GM21737 (cell line): ENCODE results near the gene RABGAP1L.
"Not testable (repeated sequence)": the region's sequence is repeated elsewhere in the genome, so short reads cannot be mapped to it uniquely, and the experiment has no call there.

ENCODE experiments used
- ATAC-seq: cut with Tn5 transposase; IDR thresholded peaks from one replicate; pipeline ENCODE4 v1.9.1; 2021; ENCODE audit warnings: mild to moderate bottlenecking, moderate library complexity; ENCODE audit not compliant: unreplicated experiment

The RABGAP1L gene

DNA sequence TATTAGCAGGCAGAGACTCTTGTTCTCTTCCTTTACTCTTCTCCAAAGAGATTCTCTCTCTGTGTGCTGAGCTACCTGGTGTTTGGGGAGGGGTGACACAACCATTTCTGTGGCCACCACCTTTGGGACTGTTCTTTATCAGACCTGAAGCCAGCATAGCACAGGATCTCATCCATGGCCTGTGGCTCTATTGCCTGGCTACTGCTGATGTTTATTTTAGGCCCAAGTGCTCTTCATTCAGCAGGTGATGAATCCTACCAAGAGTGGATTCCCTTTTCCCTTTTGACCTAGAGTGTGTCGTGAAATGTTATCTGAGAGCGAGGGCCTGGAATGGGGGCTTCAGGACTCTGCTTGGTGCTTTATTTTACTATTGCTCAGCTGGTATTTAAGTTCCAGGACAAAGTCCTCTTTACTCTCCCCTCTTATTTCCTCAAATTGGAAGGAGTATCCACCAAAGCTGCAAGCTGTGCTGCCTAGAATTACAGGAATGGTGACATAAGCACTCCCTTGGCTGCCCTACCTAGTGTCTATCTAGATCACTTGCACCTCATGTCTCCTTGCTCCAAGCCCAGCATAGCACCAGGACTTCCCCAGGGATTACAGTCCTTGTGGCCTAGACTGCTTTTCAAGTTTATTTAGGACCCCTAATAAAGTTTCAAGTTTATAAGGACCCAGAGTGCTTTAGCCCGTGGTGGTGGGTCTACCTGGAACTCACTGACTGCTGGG lies 193.7 kb downstream of the RABGAP1L start:
- no peak for ATAC-seq

DNA sequence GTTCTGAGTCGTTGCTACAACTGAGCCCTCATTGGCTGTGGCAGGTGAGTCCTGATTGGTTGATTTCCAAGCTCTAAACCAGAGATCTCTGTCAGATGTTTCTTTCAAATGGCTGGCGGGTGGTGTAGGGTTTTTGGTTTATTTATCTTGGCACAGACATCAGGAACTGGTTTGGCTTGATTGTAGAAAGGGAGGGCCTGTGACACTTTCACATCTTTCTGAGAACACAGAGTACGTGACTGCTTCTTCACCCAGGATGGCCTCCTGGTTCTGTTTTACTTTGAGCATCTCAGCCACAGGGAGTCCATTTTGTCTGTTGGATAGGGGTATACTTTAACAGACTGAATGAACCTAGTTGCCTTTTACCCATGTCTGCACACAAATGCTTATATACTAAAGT lies 199.0 kb downstream of the RABGAP1L start:
- no peak for ATAC-seq

DNA sequence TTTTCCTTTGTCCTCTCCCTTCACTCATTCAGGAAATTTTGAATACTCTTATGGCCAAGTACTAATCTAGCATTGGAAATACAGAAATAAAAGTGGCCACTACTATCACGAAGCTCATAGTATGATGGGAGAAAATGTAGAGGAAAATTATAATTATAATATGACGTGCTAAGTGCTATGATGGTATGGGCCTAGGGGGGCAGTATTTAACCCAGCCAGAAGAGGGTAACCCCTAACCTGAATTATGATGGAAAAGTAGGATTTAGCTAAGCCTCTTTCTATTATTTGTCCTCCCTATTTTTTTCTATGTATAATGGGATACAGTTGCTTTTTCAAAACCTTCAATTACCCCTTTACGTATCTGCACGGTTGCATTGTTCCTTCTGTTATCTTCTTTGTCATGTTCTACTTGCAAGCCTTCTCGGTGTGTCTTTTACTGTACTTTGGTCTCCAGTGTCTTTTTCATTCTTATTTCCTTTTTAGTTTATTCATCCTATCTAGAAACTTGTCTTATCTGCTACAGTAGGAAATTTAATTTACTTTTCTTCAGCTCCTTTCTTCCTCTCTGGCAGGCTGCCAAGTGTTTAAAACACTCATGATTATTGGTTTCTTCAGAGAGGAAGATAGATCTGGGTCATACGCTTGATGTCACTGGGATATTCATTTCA lies 199.6 kb downstream of the RABGAP1L start:
- no peak for ATAC-seq

DNA sequence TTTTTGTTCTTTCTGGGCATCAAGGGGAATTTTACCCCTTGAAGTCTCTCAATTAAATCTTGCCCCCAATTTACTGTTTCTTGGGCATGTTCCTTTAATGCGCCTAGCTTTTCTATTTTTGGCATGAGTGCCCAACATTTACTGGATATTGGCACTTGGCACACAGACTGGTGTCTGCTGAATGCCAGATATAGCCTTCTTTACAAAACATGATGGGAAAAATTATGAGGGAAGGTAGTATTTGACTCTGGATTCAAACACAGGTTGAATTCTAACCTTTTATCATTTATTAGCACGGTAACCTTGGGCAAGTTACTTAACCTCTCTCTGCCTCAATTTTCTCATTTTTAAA lies 200.1 kb downstream of the RABGAP1L start:
- no peak for ATAC-seq

DNA sequence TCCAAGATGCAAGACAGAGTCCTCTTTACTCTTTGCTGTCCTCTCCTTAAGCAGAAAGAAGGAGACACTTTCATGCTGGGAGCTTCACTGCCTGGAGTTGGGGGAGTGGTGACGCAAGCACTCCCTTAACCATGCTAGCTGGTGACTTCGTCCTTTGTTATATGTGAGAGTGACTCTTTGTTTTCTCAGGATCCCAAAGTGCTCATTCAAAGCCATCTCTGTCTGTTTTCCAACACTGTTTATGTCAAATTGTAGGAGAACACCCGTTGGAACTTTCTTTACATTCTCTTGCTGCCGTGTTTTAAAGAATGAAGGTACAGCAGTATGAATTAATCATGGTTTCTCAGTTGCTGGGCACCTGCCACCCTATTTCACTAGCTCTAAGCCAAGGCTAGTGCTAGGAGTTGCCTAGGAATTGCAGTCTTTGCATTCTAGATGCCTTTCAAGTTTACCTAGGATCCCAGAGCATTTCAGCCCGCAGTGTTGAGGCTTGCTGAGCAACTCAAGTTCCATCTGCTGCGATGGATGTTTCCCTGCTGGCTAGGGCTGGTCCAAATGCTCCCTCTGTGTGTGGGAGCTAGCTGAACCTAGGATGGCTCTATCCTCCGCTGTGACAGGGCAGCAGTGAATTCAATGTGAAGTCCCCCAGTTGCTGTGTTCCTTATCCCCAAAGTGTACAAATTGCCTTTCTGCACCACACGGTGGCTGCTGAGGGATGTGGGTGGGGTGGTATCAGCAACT lies 205.8 kb downstream of the RABGAP1L start:
- ATAC-seq, result no peak

DNA sequence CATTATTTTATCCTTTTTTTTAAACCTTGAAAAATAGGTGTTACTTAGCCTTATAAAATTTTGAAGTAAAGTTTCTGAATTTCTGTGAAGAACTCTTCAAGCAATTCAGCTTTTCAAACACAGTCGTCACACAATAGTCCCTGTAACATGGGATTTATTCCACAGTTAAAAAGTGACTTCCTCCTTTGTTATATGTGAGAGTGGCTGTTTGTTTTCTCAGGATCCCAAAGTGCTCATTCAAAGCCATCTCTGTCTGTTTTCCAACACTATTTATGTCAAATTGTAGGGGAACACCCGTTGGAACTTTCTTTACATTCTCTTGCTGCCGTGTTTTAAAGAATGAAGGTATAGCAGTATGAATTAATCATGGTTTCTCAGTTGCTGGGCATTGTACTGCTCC lies 207.6 kb downstream of the RABGAP1L start:
- ATAC-seq, result no peak

DNA sequence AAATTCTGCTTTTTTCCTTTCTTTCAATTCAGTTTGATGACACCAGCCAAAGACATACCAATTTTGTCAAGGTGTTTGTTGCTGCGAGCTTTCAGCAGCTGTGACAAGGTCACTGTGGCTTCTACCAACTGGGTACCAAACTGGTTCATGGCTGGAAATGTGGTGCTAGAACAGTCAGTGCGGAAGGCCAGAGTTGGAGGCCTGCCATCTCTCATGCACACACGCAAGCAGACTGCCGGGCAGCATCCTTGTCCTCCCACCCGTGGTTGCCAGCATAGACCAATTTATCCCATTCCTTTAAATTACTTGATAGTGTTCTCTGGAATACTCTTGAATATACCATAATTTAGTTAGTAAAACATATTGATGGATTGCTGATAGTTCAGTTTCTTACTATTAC lies 208.6 kb downstream of the RABGAP1L start:
- ATAC-seq, result no peak

DNA sequence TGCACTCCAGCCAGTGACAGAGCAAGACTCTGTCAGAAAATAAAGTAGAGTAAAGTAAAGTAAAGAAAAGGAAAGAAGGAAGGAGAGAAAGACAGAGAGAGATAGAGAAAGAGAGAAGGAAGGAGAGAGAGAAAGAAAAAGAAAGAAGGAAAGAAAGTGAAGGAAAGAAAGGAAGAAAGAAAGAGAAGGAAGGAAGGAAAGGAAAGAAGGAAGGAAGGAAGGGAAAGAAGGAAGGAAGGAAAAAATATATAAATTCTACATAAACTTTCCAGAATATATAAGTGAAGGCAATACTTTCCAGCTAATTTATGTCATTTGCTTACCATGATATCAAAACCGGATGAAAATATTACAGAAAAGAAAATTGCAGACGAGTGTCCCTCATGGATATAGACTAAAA lies 216.7 kb downstream of the RABGAP1L start:
- ATAC-seq, result no peak

DNA sequence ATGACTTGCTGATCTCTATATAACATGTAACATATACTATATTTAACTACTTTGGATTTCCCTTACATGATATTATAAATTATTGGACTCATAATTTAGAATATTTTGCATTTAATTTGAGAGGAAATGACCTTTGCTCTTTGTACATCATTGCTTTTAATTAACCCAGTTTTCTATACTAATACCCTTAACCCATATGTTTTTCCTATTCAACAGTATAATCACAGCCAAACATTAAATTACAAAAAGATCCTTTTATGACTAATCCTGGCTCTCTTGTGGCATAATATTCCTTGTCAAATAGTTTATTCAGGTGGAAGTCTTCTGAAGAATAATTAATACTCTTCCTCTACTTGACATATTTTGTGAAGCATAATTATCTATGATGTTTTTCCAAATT lies 232.4 kb downstream of the RABGAP1L start:
- ATAC-seq, result no peak

DNA sequence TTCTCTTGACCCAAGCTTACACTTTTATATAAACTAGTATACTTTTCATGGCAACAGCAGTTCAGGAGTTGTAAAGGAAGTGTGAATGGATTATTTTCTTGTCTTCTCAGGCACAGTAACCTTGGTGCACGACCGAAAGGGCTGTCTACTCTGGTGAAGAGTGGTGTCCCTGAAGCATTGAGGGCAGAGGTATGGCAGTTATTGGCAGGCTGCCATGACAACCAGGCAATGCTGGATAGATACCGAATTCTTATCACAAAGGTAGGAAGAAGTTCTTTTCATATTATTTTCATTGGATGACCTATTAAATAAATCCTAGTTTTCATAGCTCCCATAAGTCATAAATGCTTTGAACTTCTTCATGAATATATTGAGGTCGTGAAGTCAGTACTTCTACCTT lies 234.6 kb downstream of the RABGAP1L start:
- no peak for ATAC-seq

DNA sequence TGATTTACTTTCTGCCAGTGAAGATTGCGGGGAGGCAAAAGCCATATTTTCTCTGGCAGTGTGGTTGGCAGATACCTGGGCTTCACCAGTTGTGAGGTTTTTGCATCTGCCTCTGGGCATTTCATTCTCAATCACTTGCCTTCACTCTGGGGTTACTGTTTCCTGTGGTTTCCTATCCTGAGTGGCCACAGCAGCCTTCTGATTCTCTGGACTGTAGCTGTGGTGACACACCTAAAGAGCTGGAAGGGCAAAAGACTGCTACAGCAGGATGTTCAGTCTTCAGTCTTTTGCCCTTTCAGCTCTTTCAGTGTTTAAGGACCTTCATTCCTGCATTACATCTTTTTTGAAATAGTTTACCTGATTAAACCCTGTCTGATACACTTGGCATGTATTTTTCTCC lies 237.9 kb downstream of the RABGAP1L start:
- no peak for ATAC-seq

DNA sequence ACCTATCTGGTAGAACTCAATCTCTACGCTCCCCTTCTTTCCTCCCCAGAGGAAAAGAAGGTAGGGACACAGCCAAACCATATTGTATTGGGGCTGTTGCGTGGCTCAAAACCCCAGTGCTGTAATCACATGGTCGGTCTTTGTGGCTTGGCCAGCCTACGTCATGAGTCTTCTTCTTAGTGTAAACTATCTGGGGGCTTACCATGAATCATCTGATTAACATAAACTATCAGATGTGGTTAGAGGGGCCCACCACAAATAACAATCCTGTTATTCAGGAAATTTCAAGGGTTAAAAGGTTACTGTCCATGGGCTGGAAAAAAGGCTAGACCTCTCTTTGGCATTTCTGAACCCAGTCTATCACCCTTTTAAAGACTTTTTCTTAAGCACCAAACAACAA lies 238.9 kb downstream of the RABGAP1L start:
- ATAC-seq, result no peak

DNA sequence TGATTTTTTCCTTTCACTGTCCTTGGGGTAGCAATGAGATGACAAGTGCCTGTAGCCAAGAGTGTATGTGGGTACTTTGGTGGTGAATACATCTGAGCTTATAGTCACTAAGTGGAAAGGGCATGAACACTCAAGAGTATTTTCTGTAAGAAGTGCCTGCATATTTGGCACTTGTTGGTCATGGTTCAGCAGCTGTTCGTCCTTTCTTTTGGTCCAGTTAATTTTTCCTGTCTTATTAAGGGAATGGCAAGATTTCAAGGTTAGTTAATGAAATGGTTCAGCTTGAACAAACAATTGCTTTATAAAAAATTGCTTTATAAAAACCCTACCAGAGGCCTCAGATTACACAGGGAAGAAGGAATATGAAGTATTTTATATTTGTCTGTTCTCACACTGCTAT lies 239.9 kb downstream of the RABGAP1L start:
- no peak for ATAC-seq

DNA sequence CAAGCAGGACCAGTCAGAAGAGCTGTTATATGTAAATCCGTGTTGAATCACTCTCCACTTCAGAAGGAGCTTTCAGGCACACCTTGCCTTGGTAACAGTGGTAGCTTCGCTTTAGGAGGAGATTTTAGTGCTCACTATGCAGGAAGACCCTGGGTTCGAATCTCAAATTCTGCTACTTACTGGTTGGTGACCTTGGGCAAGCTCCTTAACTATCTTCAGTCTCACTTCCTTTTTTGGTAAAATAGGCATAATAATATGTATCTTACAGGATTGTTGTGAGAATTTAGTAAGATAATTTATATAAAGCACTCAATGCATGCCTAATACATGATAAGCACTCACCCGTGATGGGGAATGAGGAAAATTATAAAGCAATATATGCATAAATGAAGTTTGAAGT lies 241.8 kb downstream of the RABGAP1L start:
- no peak for ATAC-seq

DNA sequence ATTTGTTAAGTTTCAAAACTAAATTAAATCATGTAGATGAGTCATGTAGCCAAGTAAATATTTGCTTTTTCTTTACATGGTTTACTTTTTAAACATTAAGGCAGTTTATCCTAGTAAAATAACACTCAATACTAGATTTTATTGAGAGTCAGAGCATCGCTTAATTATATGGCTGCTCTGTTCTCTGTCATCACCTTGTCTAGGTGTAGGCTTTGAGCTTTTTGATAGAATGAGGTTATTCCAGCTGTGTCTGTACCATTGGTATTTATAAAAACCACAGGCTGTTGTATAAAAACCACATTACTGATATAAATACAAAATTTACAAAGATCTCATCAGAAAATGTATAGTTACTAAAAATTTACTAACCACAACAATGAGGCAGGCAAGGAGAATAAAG lies 245.9 kb downstream of the RABGAP1L start:
- ATAC-seq, result no peak

DNA sequence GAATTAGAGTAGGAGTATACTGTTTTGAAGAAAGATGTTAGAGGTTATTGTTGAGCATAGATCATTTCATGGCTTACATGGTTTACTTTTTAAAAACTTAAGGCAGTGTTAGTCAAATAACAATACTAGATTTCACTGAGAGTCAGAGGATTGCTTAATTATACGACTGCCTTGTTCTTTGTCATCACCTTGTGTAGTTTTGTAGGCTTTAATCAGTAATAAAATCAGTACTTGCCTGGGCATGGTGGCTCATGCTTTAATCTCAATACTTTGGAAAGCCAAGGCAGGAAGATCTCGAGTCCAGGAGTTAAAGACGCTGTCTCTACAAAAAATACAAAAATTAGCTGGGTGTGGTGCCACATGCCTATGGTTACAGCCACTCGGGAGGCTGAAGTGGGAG lies 247.1 kb downstream of the RABGAP1L start:
- ATAC-seq, result no peak

DNA sequence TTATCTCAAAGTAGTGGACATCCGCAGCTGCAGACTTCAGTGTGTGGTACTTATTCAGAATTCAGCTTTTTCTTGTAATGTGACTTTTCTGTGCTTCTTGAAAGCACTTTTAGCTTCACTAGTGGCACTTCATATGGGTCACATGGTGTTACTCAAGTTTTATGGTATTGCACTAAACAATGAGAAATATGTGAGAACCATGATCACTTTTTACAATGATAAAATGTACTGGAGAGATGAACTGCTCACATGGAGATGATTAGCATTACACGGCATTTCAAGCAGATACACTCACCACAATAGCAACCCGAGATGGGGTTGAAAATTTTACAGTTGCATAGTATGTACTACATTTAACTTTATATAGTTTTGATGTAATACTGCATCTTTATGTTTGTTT lies 248.3 kb downstream of the RABGAP1L start:
- ATAC-seq, result no peak

DNA sequence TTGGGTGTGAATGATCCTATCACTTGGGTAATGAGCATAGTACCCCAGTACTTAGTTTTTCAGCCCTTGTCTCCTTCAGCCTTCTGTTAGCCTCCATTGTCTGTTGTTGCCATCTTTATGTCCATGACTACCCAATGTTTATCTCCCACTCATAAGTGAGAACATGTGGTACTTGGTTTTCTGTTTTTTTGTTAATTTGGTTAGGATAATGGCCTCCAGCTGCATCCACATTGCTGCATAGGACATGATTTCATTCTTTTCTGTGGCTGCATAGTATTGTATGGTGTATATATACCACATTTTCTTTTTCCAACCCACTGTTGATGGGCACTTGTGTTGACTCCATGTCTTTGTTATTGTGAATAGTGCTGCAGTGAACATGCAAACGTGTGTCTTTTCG lies 248.8 kb downstream of the RABGAP1L start:
- no peak for ATAC-seq

DNA sequence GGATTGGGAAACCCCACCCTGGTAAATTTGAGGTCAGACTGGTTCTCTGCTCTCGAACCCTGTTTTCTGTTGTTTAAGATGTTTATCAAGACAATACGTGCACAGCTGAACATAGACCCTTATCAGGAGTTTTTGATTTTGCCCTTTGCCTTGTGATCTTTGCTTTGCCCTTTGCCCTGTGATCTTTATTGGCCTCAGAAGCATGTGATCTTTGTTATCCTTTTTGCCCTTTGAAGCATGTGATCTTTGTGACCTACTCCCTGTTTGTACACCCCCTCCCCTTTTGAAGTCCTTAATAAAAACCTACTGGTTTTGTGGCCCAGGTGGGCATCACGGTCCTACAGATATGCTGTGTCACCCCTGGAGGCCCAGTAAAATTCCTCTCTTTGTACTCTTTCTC lies 250.5 kb downstream of the RABGAP1L start:
- ATAC-seq, result not testable (repeated sequence)

DNA sequence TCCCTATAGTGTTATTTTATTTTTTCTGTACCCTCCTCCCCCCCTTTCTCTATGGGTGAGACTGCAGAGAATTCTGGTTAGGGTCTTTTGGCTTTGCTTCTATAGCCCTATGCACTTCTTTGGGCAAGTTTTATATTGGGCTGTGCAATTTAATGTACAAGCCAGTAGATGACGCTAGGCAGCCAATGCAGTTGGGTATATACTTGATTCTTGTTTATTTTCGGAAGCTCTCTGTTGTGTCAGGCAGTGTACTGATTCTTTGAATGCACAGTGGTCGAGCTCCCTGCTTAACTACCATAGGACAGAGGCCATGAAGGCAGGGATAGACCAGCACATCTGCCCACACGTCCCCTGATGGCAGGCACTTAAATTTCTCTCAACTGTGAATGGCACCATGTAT lies 254.3 kb downstream of the RABGAP1L start:
- ATAC-seq, result no peak

DNA sequence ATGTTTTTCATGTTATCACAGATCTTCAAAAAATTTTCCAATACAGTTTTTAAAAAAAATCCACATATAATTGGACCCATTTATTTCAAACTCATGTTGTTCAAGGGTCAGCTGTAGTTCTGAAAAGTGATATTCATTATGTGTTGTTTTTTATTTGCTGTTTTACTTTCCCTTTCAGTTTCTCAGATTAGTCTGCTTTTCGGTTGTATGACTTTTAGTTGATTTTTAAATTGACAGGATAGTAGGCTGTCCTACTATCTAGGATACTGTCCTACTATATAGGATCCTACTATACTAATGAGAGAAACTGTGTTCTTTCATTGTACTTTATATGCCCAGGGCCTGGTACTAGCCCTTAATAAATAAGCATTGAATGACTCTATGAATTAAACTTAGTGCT lies 254.9 kb downstream of the RABGAP1L start:
- ATAC-seq, result no peak

DNA sequence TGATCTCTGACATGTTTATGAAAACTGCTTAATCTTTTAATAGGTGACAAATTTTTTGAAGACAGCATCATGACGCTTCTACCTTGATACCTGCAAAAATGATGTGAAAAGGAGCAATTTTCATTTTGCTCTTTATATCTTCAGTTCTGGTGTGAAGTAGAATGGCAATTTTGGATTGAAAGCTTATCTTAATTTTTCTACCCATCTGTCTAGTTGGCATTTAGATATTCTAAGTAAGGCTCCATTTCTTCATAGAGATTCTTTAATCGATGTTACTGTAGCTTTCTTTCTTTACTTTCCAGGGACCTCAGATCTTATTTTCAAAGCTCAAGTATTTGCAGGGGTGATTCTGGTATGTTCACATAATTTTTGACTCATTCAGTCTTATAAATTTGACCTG lies 256.2 kb downstream of the RABGAP1L start:
- ATAC-seq, result no peak
